Lung (tissue), 12 donors: ENCODE results near the gene ANKRD55. TPM values are rescaled to one million over a fixed set of nuclear protein-coding genes. Genes with fewer than 3 reads are reported as not detected.

Experiments used
- ATAC-seq: fragments of 200-7000 bp; cut with Tn5 transposase; one replicate; pipeline ENCODE4 v1.9.1; 2020; ENCODE audit warnings: moderate number of reproducible peaks; ENCODE audit not compliant: insufficient read depth, low FRiP score
- DNase-seq, 3 donors: peaks; one replicate each; pipeline ENCODE4 v3.0.0-alpha.2; 2013 to 2017
- H3K27ac ChIP-seq, 2 donors: one replicate each; pipeline ENCODE4 v1.5.1; 2013; ENCODE audit warnings: mild to moderate bottlenecking in 2 of 2, moderate library complexity in 2 of 2, control low read depth in 1 of 2, inconsistent platforms in 1 of 2, low read depth in 1 of 2, low read length in 1 of 2
- H3K27me3 ChIP-seq, 3 donors: one replicate each; pipeline ENCODE4 v1.5.1; 2013; ENCODE audit warnings: low read length in 2 of 3; ENCODE audit not compliant: control insufficient read depth in 3 of 3, insufficient read depth in 3 of 3
- H3K36me3 ChIP-seq, 4 donors: one replicate each; pipeline ENCODE4 v1.5.1; 2013; ENCODE audit warnings: low read length in 4 of 4, mild to moderate bottlenecking in 1 of 4, moderate library complexity in 1 of 4; ENCODE audit not compliant: control insufficient read depth in 4 of 4, insufficient read depth in 4 of 4
- H3K4me1 ChIP-seq, 5 donors: one replicate each; pipeline ENCODE4 v1.5.1; 2013; ENCODE audit warnings: low read length in 5 of 5, mild to moderate bottlenecking in 2 of 5, moderate library complexity in 1 of 5; ENCODE audit not compliant: control insufficient read depth in 5 of 5, insufficient read depth in 5 of 5
- H3K4me3 ChIP-seq: one replicate; pipeline ENCODE4 v1.5.1; 2013; ENCODE audit warnings: mild to moderate bottlenecking, control low read depth, moderate library complexity
- H3K9ac ChIP-seq, 2 donors: one replicate each; pipeline ENCODE4 v1.5.1; 2013; ENCODE audit warnings: low read length in 2 of 2, control low read depth in 1 of 2; ENCODE audit not compliant: insufficient read depth in 1 of 2
- H3K9me3 ChIP-seq, 4 donors: one replicate each; pipeline ENCODE4 v1.5.1; 2013; ENCODE audit warnings: low read length in 3 of 4, mild to moderate bottlenecking in 1 of 4, moderate library complexity in 1 of 4; ENCODE audit not compliant: control insufficient read depth in 4 of 4, insufficient read depth in 3 of 4
- CTCF ChIP-seq: IDR thresholded peaks from 2 replicates; pipeline ENCODE4 v1.5.1; 2012; ENCODE audit warnings: mild to moderate bottlenecking; ENCODE audit errors: control extremely low read depth, extremely low read depth
- WGBS, 2 donors: extraction: QIAGEN DNeasy Blood & Tissue Kit; methylation state at CpG; one replicate each; pipeline ENCODE4 v1.1.7; 2013; 5-methylcytosine and 5-hydroxymethylcytosine counted together
- polyA plus RNA-seq, 2 donors: library from polyadenylated mRNA; stranded (reverse); fragments of 200-250 nt; gene quantifications; one replicate each; pipeline ENCODE4 v1.2.1, GENCODE V29; 2013
- total RNA-seq, 2 donors: library from RNA; depleted of rRNA in 1 of 2; stranded (reverse); fragments of >200 nt in 1 of 2; gene quantifications; one replicate each; pipeline ENCODE4 v1.2.1, GENCODE V29; 2014 to 2021
- donor health status: control.
- donor health status: control.
- donor health status: Bipolar disorder and iron deficiency.
- donor health status: healthy.
- donor health status: DM: yes; HTN: yes; CAD: no.

The ANKRD55 gene
- total and polyA plus RNA-seq, 4 donors: 0.06 to 0.50 (median 0.28) TPM

DNA sequence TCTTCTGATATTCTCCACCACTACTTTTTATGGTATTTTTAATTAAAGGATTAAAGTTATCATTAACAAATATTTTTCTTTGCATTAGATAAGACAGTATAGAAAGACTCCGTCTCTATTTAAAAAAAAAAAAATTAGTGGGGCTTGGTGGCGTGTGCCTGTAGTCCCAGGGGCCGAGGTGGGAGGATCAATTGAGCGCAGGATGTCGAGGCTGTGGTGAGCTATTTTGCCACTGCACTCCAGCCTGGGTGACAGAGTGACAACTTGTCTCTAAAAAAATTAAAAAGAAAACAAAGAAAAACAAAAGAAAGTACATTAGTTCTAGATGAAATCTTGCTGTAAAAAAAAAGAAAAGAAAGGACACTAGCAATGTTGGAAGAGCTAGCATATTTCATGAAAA lies 141.0 kb downstream of the ANKRD55 start:
- no peak for DNase-seq
- no peak overlapping the region for H3K4me3 ChIP-seq
- no peak for ATAC-seq
- no peaks in the 10 kb centered on the region for H3K36me3 ChIP-seq
- TF ChIP-seq CTCF: no peak
- no peaks in the 10 kb centered on the region for H3K9me3 ChIP-seq
- no peaks in the 10 kb centered on the region for H3K27me3 ChIP-seq
- H3K9ac ChIP-seq: no peak overlapping the region
- 90 to 96% methylated on average over 5 of the region's 5 CpGs for WGBS, 2 donors
- peaks cover 0 to 8% (median 0%) of the 10 kb centered on the region in 5 donors for H3K4me1 ChIP-seq
- H3K27ac ChIP-seq: no peak overlapping the region

DNA sequence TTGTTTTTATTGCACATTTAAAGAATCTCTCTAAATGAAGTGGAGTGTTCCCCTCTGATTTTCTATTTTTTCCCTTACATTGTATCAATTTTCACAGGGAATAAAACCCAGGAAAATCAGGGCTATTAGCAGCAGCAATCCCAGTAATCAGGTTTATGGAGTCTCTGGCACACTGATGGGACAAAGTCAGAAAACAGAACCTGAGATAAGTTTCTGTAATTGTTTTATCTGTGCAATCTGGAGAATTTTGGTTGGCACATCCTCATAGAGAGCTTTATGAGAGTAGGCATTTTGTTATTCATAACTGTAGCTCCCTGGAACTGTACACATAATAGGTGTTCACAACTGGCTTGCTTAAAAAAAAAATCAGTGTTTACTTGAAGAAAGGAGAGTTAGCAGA lies 141.5 kb downstream of the ANKRD55 start:
- TF ChIP-seq CTCF: no peak
- H3K27me3 ChIP-seq: no peaks in the 10 kb centered on the region
- no peak overlapping the region for H3K9ac ChIP-seq
- ATAC-seq: no peak
- H3K4me3 ChIP-seq: no peak overlapping the region
- H3K9me3 ChIP-seq: no peaks in the 10 kb centered on the region
- no peak overlapping the region for H3K27ac ChIP-seq
- DNase-seq: no peak
- H3K36me3 ChIP-seq: no peaks in the 10 kb centered on the region
- H3K4me1 ChIP-seq: peaks cover 0 to 8% (median 0%) of the 10 kb centered on the region in 5 donors

- ATAC-seq (no peak), DNase-seq (no peak)
- H3K4me1 ChIP-seq: peaks cover 0 to 8% (median 0%) of the 10 kb centered on the region in 5 donors
- no peaks in the 10 kb centered on the region for H3K27me3 ChIP-seq
- WGBS, 2 donors: 90 to 94% methylated on average over 7 of the region's 7 CpGs
- no peaks in the 10 kb centered on the region for H3K9me3 ChIP-seq
- no peak for TF ChIP-seq CTCF
- no peak overlapping the region for H3K27ac ChIP-seq
- no peak overlapping the region for H3K4me3 ChIP-seq
- no peak overlapping the region for H3K9ac ChIP-seq
- no peaks in the 10 kb centered on the region for H3K36me3 ChIP-seq
These were observed 142.2 kb downstream of the ANKRD55 start for GRCh38 chr5:56090793-56091460.
